NCI-H128 (cell line): ENCODE measurements around the gene ZSWIM6.

Experiments
- DNase-seq: peaks from one replicate; lab custom pipeline; 2025; ENCODE audit not compliant: unreplicated experiment; lab: John Stamatoyannopoulos, UW

Gene ZSWIM6

GRCh38 chr5:61357745-61358144 is 25.7 kb downstream of the ZSWIM6 start:
- DNase-seq: no peak

GRCh38 chr5:61362796-61363368 is 30.8 kb downstream of the ZSWIM6 start:
- no peak for DNase-seq

GRCh38 chr5:61363401-61364114 is 31.5 kb downstream of the ZSWIM6 start:
- DNase-seq: no peak

- DNase-seq: no peak
Measured at GRCh38 chr5:61366497-61367240, 34.6 kb downstream of the ZSWIM6 start.

GRCh38 chr5:61370506-61370905 is 38.4 kb downstream of the ZSWIM6 start:
- DNase-seq: no peak

- no peak for DNase-seq
Measured at GRCh38 chr5:61371474-61371873, 39.4 kb downstream of the ZSWIM6 start.

- no peak for DNase-seq
Measured at GRCh38 chr5:61379677-61380076, 47.6 kb downstream of the ZSWIM6 start.

- no peak for DNase-seq
Measured at GRCh38 chr5:61381968-61382367, 49.9 kb downstream of the ZSWIM6 start.

- DNase-seq: no peak
Measured at GRCh38 chr5:61385627-61386026, 53.6 kb downstream of the ZSWIM6 start.

GRCh38 chr5:61386045-61386800 is 54.2 kb downstream of the ZSWIM6 start:
- no peak for DNase-seq

- DNase-seq: no peak
Measured at GRCh38 chr5:61389609-61390008, 57.6 kb downstream of the ZSWIM6 start.

GRCh38 chr5:61394078-61394704 is 62.1 kb downstream of the ZSWIM6 start:
- DNase-seq: no peak

- no peak for DNase-seq
Measured at GRCh38 chr5:61394793-61395192, 62.7 kb downstream of the ZSWIM6 start.

- DNase-seq: no peak
Measured at GRCh38 chr5:61397238-61397637, 65.2 kb downstream of the ZSWIM6 start.

GRCh38 chr5:61397937-61398336 is 65.9 kb downstream of the ZSWIM6 start:
- no peak for DNase-seq

GRCh38 chr5:61398440-61398839 is 66.4 kb downstream of the ZSWIM6 start:
- no peak for DNase-seq

GRCh38 chr5:61399679-61400078 is 67.6 kb downstream of the ZSWIM6 start:
- no peak for DNase-seq

GRCh38 chr5:61401726-61402125 is 69.7 kb downstream of the ZSWIM6 start:
- no peak for DNase-seq

- no peak for DNase-seq
Measured at GRCh38 chr5:61402244-61402823, 70.3 kb downstream of the ZSWIM6 start.

- DNase-seq: no peak
Measured at GRCh38 chr5:61402970-61403900, 71.2 kb downstream of the ZSWIM6 start.
